ENCODE data around the gene LBP. TPM values are rescaled to one million over a fixed set of nuclear protein-coding genes. Genes with fewer than 3 reads are reported as not detected.

The LBP gene, protein sequence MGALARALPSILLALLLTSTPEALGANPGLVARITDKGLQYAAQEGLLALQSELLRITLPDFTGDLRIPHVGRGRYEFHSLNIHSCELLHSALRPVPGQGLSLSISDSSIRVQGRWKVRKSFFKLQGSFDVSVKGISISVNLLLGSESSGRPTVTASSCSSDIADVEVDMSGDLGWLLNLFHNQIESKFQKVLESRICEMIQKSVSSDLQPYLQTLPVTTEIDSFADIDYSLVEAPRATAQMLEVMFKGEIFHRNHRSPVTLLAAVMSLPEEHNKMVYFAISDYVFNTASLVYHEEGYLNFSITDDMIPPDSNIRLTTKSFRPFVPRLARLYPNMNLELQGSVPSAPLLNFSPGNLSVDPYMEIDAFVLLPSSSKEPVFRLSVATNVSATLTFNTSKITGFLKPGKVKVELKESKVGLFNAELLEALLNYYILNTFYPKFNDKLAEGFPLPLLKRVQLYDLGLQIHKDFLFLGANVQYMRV
- 1 to 10 TPM in 1 of 2 donors, not detected in 1; 2.3 TPM for total RNA-seq

DNA sequence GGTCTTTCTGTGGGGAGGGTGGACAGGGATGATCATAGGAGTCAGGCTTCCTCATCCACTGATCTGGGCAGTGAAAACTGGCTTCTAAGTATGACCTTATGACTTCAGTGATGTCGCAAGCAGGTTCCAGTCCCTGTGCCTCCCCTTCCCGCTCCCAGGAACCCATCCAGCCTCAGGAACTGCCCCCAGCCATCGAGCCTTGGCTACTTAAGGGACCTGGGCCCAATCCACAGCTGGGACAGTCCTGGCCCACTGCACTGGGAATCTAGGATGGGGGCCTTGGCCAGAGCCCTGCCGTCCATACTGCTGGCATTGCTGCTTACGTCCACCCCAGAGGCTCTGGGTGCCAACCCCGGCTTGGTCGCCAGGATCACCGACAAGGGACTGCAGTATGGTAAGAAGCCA is at the start of gene LBP:
Gene LBP, plus strand, starts transcription at position 236 of the 405 bp plus-strand sequence. Its CDS starts 35 bp downstream, at position 271.
- DNase-seq (ENCODE audit: low spot score) = no peak
- no peaks in the 10 kb centered on the region for H3K4me1 ChIP-seq
- no peaks in the 10 kb centered on the region for H3K36me3 ChIP-seq
- H3K27me3 ChIP-seq = no peaks in the 10 kb centered on the region
- TF ChIP-seq, protein P1, sequence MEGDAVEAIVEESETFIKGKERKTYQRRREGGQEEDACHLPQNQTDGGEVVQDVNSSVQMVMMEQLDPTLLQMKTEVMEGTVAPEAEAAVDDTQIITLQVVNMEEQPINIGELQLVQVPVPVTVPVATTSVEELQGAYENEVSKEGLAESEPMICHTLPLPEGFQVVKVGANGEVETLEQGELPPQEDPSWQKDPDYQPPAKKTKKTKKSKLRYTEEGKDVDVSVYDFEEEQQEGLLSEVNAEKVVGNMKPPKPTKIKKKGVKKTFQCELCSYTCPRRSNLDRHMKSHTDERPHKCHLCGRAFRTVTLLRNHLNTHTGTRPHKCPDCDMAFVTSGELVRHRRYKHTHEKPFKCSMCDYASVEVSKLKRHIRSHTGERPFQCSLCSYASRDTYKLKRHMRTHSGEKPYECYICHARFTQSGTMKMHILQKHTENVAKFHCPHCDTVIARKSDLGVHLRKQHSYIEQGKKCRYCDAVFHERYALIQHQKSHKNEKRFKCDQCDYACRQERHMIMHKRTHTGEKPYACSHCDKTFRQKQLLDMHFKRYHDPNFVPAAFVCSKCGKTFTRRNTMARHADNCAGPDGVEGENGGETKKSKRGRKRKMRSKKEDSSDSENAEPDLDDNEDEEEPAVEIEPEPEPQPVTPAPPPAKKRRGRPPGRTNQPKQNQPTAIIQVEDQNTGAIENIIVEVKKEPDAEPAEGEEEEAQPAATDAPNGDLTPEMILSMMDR (IDR thresholded peaks at IDR 0.05) = no peak
- H3K9me3 ChIP-seq = no peaks in the 10 kb centered on the region
- H3K4me3 ChIP-seq = no peak within 1 kb of the TSS
- no peak within 1 kb of the TSS for H3K27ac ChIP-seq

DNA sequence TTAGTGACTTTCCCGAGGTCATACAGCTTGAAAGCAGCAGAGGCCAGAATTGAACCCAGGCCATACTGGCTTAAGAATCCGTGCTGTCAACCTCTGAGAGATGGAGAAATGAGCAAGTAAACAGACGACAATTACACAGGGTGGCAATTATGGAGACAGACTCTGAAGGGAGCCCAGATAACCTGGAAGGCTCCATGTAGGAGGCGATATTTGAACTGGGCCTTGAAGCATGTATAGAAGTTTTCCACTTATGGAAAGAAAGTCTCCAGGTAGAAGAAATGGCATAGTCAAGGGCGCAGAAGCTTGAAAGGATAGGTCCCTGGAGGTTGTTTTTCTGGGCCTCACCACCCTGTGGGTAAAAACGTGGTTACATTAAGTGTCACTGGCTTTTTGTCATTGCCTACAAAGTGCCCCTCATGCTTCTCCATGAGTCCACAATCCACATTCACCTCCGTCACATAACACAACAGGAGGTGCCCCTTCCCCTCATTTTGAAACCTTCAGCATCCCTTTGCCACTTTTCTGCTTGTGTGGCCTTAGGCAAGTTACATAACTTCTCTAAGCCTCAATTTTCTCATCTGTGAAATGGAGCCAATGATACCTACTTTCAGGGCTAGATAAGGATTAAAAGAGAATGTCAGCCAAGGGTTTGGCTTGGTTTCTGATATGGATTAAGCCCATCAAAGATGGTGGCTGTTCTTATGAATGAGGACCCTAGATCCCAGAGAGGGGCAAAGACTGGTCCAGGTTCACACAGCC is 48.2 kb upstream of the LBP start:
- H3K4me1 ChIP-seq = peaks cover 0 to 18% of the 10 kb centered on the region in 2 donors
- peak overlapping the region; percentile 70 to 75 for H3K27ac ChIP-seq
- no peak overlapping the region for H3K4me3 ChIP-seq
- H3K36me3 ChIP-seq = no peaks in the 10 kb centered on the region
- TF ChIP-seq, protein P1 (IDR thresholded peaks at IDR 0.05) = no peak
- DNase-seq (ENCODE audit: low spot score) = no peak
- no peaks in the 10 kb centered on the region for H3K27me3 ChIP-seq
- H3K9me3 ChIP-seq = no peaks in the 10 kb centered on the region

DNA sequence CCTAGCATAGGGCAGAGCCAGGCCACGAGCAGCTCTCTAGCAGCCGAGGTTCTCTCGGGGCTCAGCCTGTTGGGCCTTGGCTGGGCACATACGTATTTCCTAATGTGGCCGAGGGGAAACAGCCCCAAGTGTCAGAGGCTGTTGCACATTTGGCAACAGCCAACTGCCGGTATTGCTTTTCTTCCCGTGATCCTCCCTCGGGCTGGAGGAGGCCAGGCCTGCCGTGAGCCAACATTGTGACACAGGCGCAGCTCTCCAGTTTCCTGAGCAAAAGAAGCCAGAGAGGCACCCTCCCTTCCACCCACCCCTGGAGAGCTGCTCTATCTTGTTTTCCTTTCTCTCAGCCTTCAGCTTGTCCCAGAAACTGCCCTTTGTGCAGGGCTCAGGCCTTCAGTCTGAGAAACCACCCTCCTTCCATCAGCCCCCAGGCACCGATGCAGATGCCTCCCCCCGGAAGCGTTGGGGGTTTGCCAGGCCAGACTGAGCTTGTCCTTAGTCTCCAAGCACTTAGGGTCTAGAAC is 47.5 kb upstream of the LBP start:
- Histone ChIP-seq H3K4me3 (no peak overlapping the region), H3K27ac (peak overlapping the region; percentile 70 to 75), H3K36me3 (no peaks in the 10 kb centered on the region), H3K27me3 (no peaks in the 10 kb centered on the region), H3K9me3 (no peaks in the 10 kb centered on the region), H3K4me1 (peaks cover 0 to 18% of the 10 kb centered on the region in 2 donors)
- DNase-seq (ENCODE audit: low spot score) = peak; percentile 95
- TF ChIP-seq, protein P1 (IDR thresholded peaks at IDR 0.05) = no peak

DNA sequence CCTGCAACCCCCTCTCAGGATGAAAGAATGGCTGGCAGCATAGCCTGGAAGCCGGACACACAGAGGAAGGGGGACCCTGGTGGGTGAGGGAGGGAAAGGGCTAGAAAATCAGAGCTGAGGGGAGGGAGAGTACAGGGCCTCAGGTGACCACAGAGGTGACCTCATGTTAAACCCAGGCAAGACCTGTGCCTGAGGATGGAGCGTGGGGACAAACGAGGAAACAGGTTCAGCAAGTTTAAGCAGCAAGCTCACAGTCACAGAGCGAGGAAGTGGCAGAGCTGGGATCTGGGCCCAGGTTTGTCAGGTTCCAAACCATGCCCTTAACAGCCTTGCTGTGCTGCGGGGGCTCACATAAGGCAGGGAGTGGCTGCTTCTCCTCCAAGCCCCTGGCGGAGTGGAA is 46.3 kb upstream of the LBP start:
- TF ChIP-seq, protein P1 (IDR thresholded peaks at IDR 0.05) = no peak
- peaks cover 0 to 18% of the 10 kb centered on the region in 2 donors for H3K4me1 ChIP-seq
- no peaks in the 10 kb centered on the region for H3K36me3 ChIP-seq
- H3K27me3 ChIP-seq = no peaks in the 10 kb centered on the region
- no peaks in the 10 kb centered on the region for H3K9me3 ChIP-seq
- peak overlapping the region; percentile 70 to 75 for H3K27ac ChIP-seq
- DNase-seq (ENCODE audit: low spot score) = no peak
- H3K4me3 ChIP-seq = no peak overlapping the region

DNA sequence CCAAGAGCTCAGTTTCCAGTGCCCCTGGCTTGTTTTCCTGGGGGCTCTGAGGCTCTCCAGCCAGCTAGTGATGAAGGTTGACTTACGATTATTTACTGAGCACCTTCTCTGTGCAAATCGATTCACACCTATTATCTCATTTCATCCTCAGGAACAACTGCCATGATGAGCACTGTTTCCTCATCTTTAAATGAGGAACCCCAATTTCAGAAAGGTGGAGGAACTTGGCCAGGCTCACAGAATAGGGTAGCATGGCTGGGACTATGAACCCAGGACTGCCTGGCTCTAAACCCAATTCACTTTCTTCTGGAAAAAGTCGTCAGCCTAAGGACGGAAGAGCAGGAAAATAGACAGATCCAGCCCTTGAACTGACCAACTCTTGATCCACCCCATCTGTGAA is 45.8 kb upstream of the LBP start:
- Histone ChIP-seq H3K4me3 (no peak overlapping the region), H3K9me3 (no peaks in the 10 kb centered on the region), H3K27me3 (no peaks in the 10 kb centered on the region), H3K4me1 (peaks cover 0 to 18% of the 10 kb centered on the region in 2 donors), H3K36me3 (no peaks in the 10 kb centered on the region), H3K27ac (peak overlapping the region in 1 of 2 donors; percentile 70)
- no peak for DNase-seq (ENCODE audit: low spot score)
- TF ChIP-seq, protein P1 (IDR thresholded peaks at IDR 0.05) = no peak
